ENCODE measurements around the gene HCCS.

HCCS gene

GRCh38 chrX:11111037-11111851 lies at the start of gene HCCS:
Gene HCCS (plus strand): TSS chrX:11111332. CDS start chrX:11112061, 729 bp downstream.
- peak; percentile 89 for DNase-seq (ENCODE audit: low spot score)

- no peak for DNase-seq (ENCODE audit: low spot score)
Observed at GRCh38 chrX:11064276-11064675, 46.9 kb upstream of the HCCS start.

- DNase-seq (ENCODE audit: low spot score) = no peak
Observed at GRCh38 chrX:11064851-11065600, 46.1 kb upstream of the HCCS start.

- no peak for DNase-seq (ENCODE audit: low spot score)
Observed at GRCh38 chrX:11066812-11067211, 44.3 kb upstream of the HCCS start.

- no peak for DNase-seq (ENCODE audit: low spot score)
Observed at GRCh38 chrX:11073381-11073780, 37.8 kb upstream of the HCCS start.

GRCh38 chrX:11080741-11081305 lies 30.3 kb upstream of the HCCS start:
- DNase-seq (ENCODE audit: low spot score) = no peak

GRCh38 chrX:11081511-11081910 lies 29.6 kb upstream of the HCCS start:
- DNase-seq (ENCODE audit: low spot score) = no peak

- no peak for DNase-seq (ENCODE audit: low spot score)
Observed at GRCh38 chrX:11085305-11085704, 25.8 kb upstream of the HCCS start.

- DNase-seq (ENCODE audit: low spot score) = no peak
Observed at GRCh38 chrX:11089802-11090201, 21.3 kb upstream of the HCCS start.

- no peak for DNase-seq (ENCODE audit: low spot score)
Observed at GRCh38 chrX:11097933-11098332, 13.2 kb upstream of the HCCS start.

- DNase-seq (ENCODE audit: low spot score) = no peak
Observed at GRCh38 chrX:11099465-11099864, 11.7 kb upstream of the HCCS start.

- peak; percentile 18 for DNase-seq (ENCODE audit: low spot score)
Observed at GRCh38 chrX:11100281-11101035, 10.7 kb upstream of the HCCS start.

GRCh38 chrX:11103006-11103405 lies 8.1 kb upstream of the HCCS start:
- no peak for DNase-seq (ENCODE audit: low spot score)

GRCh38 chrX:11103751-11104150 lies 7.4 kb upstream of the HCCS start:
- DNase-seq (ENCODE audit: low spot score) = no peak

- no peak for DNase-seq (ENCODE audit: low spot score)
Observed at GRCh38 chrX:11105080-11105479, 6.1 kb upstream of the HCCS start.

- no peak for DNase-seq (ENCODE audit: low spot score)
Observed at GRCh38 chrX:11108253-11108941, 2.7 kb upstream of the HCCS start.

GRCh38 chrX:11109968-11110367 lies 1.2 kb upstream of the HCCS start:
- no peak for DNase-seq (ENCODE audit: low spot score)

- DNase-seq (ENCODE audit: low spot score) = no peak
Observed at GRCh38 chrX:11111947-11112346, 815 bp downstream of the HCCS start.

- DNase-seq (ENCODE audit: low spot score) = no peak
Observed at GRCh38 chrX:11113731-11114130, 2.6 kb downstream of the HCCS start.

- DNase-seq (ENCODE audit: low spot score) = no peak
Observed at GRCh38 chrX:11117745-11118144, 6.6 kb downstream of the HCCS start.

- DNase-seq (ENCODE audit: low spot score) = no peak
Observed at GRCh38 chrX:11119313-11119943, 8.3 kb downstream of the HCCS start.
